ENCODE measurements around the gene CFAP54.

Gene CFAP54

GRCh38 chr12:96770219-96771102, 281.1 kb downstream of the CFAP54 start:
- no peak for DNase-seq

- no peak for DNase-seq
Measured at GRCh38 chr12:96773031-96773430, 283.7 kb downstream of the CFAP54 start.

GRCh38 chr12:96774496-96775256, 285.3 kb downstream of the CFAP54 start:
- no peak for DNase-seq

- DNase-seq: no peak
Measured at GRCh38 chr12:96776908-96777307, 287.5 kb downstream of the CFAP54 start.

GRCh38 chr12:96780330-96780729, 291.0 kb downstream of the CFAP54 start:
- DNase-seq: no peak

- DNase-seq: no peak
Measured at GRCh38 chr12:96786791-96787190, 297.4 kb downstream of the CFAP54 start.

- DNase-seq: no peak
Measured at GRCh38 chr12:96803969-96804368, 314.6 kb downstream of the CFAP54 start.

GRCh38 chr12:96806272-96806671, 316.9 kb downstream of the CFAP54 start:
- DNase-seq: no peak

- DNase-seq: no peak
Measured at GRCh38 chr12:96807741-96808140, 318.4 kb downstream of the CFAP54 start.

GRCh38 chr12:96808587-96808986, 319.2 kb downstream of the CFAP54 start:
- DNase-seq: no peak

- DNase-seq: no peak
Measured at GRCh38 chr12:96809522-96809921, 320.1 kb downstream of the CFAP54 start.

GRCh38 chr12:96810057-96810456, 320.7 kb downstream of the CFAP54 start:
- DNase-seq: no peak

GRCh38 chr12:96810477-96810876, 321.1 kb downstream of the CFAP54 start:
- DNase-seq: no peak

GRCh38 chr12:96811083-96811482, 321.7 kb downstream of the CFAP54 start:
- DNase-seq: no peak

GRCh38 chr12:96812153-96812552, 322.8 kb downstream of the CFAP54 start:
- DNase-seq: no peak

- DNase-seq: no peak
Measured at GRCh38 chr12:96814200-96814599, 324.8 kb downstream of the CFAP54 start.

GRCh38 chr12:96821592-96821991, 332.2 kb downstream of the CFAP54 start:
- no peak for DNase-seq

GRCh38 chr12:96822641-96823040, 333.3 kb downstream of the CFAP54 start:
- no peak for DNase-seq

GRCh38 chr12:96824074-96824837, 334.9 kb downstream of the CFAP54 start:
- no peak for DNase-seq

GRCh38 chr12:96824838-96825236, 335.5 kb downstream of the CFAP54 start:
- DNase-seq: no peak

GRCh38 chr12:96828169-96828789, 338.9 kb downstream of the CFAP54 start:
- DNase-seq: no peak

- DNase-seq: no peak
Measured at GRCh38 chr12:96829354-96829753, 340.0 kb downstream of the CFAP54 start.

- no peak for DNase-seq
Measured at GRCh38 chr12:96831346-96831745, 342.0 kb downstream of the CFAP54 start.
